ENCODE results near the gene MGAT3. TPM values are rescaled to one million over a fixed set of nuclear protein-coding genes. Genes with fewer than 3 reads are reported as not detected.

MGAT3 gene
- polyA plus RNA-seq, 1 experiment, result 0.10 TPM

DNA sequence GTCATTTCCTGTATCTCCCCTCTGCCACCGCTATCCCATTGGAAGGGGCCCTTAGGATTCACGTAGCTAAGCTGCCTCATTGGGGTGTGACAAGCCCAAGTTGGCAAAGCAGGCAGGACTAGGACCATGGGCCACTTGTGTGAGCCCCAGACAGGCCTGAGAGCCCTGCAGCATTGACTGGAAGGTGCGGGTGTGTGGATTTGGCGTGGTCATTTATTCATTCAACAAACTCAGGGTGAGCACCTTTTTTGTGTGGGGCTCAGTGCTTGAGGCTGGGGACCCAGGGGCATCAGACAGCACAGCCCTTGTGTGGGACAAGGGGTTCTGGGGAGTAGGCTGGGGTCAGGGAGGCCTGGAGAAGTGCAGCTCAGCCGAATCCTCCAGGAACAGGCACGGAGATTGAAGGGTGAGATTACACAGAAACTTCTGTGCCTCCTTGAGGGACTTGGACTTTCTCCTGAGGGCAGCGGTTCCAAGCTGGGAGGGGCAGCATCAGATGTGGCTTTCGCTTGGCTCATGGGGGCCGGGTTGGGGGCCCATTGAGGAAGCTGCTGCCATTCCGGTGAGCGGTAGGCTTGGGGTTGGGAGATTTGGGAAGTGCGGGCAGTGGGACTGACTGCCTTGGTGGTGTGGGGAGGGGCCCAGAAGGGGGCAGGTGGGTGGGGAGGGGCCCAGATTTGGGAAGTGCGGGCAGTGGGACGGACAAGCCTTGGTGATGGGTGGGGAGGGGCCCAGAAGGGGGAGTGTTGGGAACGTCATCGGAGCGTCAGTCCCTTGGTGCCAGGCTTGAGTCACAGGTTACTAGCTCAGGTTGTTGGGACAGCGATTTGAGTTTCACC, 11.9 kb downstream of the MGAT3 start:
- no peaks in the 10 kb centered on the region for H3K27me3 ChIP-seq (ENCODE audit: control insufficient read depth, insufficient read depth, low read length)
- TF ChIP-seq CTCF (IDR thresholded peaks at IDR 0.05; ENCODE audit: low read depth, low read length), result no peak
- no peaks in the 10 kb centered on the region for H3K9me3 ChIP-seq (ENCODE audit: control insufficient read depth, insufficient read depth, low read length)
- H3K4me3 ChIP-seq (ENCODE audit: low read depth, low read length), result no peak overlapping the region
- DNase-seq (ENCODE audit: low read depth, low spot score), result no peak
- ChIA-PET POLR2A (no interaction called here), CTCF (interaction anchor here (0.7 kb wide), 2 partner anchors 25 to 46 kb away, joined by 3 read pairs; no protein-coding TSS in a partner anchor)
- no peak overlapping the region for H3K27ac ChIP-seq (ENCODE audit: low read depth, low read length)

DNA sequence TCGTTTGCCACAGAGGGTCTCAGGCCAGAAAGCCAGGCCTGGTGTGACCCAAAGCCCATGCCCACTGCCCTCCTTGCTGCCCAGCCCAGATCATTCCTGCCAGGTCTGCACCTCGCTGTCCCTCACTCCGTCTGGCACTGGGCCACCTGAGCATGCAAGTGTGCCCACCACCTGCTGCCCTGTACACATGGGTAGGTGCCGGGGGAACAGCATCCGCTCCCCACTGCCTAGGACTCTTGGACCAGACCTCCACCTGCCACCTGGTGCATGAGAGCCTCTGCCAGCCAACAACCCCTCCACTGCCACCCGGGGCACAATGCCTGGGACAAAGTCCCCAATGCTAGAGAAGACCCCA, 12.5 kb downstream of the MGAT3 start:
- ChIA-PET POLR2A (no interaction called here), CTCF (interaction anchor here (0.7 kb wide), 1 partner anchor 24 kb away, joined by 3 read pairs; no protein-coding TSS in a partner anchor)
- no peak for DNase-seq (ENCODE audit: low read depth, low spot score)
- TF ChIP-seq CTCF (IDR thresholded peaks at IDR 0.05; ENCODE audit: low read depth, low read length), result no peak
- Histone ChIP-seq H3K4me3 (ENCODE audit: low read depth, low read length) (no peak overlapping the region), H3K27ac (ENCODE audit: low read depth, low read length) (no peak overlapping the region), H3K27me3 (ENCODE audit: control insufficient read depth, insufficient read depth, low read length) (no peaks in the 10 kb centered on the region), H3K9me3 (ENCODE audit: control insufficient read depth, insufficient read depth, low read length) (no peaks in the 10 kb centered on the region)

DNA sequence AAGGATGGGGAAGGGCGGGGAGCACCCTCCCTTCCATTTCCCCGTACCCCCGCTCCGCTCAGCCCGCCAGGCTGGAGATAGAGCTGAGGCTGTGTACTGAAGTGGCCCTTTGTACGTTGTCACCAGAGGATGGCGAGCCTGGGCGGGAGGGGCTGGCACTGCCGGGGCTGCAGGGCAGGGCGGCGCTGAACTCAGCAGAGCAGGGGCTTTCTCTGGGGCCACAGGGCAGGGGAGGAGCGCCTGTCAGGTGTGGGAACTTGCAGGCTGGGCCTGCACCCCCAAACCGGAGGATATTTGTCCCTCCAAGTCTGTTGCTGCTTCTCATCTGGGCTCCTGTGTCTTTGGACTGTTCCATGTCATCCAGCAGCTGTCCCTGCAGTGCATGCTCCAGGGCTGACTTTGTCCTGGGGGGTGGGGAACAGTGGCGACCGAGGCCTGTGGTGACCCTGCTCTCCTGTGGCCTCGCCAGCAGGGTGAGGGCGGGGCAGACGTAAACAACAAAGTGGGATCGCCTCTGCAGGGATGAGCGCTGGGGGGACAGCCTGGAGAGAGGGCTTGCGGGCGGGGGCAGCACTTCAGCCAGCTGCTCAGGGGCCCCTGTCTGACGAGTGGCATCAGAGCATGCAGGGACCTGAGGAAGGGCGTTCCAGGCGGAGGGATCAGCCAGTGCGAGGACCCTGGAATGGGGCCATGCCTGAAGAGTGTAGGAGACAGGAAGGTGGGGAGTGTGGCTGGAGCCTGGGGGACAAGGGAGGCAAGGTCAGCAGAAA, 13.1 kb downstream of the MGAT3 start:
- TF ChIP-seq CTCF (IDR thresholded peaks at IDR 0.05; ENCODE audit: low read depth, low read length), result no peak
- Histone ChIP-seq H3K4me3 (ENCODE audit: low read depth, low read length) (no peak overlapping the region), H3K27ac (ENCODE audit: low read depth, low read length) (no peak overlapping the region), H3K9me3 (ENCODE audit: control insufficient read depth, insufficient read depth, low read length) (no peaks in the 10 kb centered on the region), H3K27me3 (ENCODE audit: control insufficient read depth, insufficient read depth, low read length) (no peaks in the 10 kb centered on the region)
- POLR2A ChIA-PET, result no interaction called here
- CTCF ChIA-PET, result interaction anchor here (0.7 kb wide), 1 partner anchor 24 kb away, joined by 3 read pairs; no protein-coding TSS in a partner anchor
- no peak for DNase-seq (ENCODE audit: low read depth, low spot score)

DNA sequence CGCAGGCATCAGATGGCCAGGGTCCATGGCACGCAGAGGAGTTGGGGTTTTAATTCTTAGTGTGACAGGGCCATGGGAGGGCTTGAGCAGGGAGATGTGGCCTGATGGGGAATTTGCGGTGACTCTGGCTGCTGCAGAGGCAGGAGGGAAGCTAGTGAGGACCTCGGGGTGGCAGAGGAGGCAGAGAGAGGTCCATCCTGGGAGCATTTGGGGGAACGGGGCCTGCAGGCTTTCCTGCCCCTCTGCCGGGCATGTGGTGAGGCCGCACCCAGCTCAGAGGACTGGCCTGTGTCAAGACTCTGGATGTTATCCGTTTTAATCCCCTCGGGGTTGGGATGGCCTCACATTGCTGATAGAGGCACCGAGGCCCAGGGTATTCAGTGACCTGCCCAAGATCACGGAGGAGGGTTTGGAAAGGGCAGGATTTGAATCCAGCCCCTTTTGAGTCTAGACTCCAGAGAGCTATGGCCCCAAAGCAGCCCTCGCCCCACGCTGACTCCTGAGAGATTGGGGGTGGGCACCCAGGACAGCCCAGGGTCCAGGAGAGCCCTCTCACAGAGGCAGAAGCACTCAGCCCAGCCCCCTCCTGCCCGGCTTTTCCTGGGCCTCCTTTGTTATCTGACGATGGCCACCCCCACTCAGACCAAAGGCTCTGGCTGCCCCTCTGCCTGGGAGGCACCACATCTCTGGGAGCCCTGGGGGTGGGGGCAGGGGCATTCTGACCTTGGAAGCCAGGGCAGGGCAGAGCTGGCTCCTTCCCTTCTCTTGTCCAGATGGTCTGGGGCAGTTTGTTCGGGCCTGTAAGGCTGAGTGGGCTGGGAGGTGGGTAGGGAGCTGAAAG, 13.9 kb downstream of the MGAT3 start:
- no peak for TF ChIP-seq CTCF (IDR thresholded peaks at IDR 0.05; ENCODE audit: low read depth, low read length)
- Histone ChIP-seq H3K9me3 (ENCODE audit: control insufficient read depth, insufficient read depth, low read length) (no peaks in the 10 kb centered on the region), H3K4me3 (ENCODE audit: low read depth, low read length) (no peak overlapping the region), H3K27ac (ENCODE audit: low read depth, low read length) (no peak overlapping the region), H3K27me3 (ENCODE audit: control insufficient read depth, insufficient read depth, low read length) (no peaks in the 10 kb centered on the region)
- ChIA-PET CTCF (no interaction called here), POLR2A (no interaction called here)
- DNase-seq (ENCODE audit: low read depth, low spot score), result no peak
